ENCODE measurements around the gene FXR1.
A peak's percentile ranks its signal among the peaks of the same experiment; 100 is the strongest.
"Not testable (repeated sequence)": the region's sequence is repeated elsewhere in the genome, so short reads cannot be mapped to it uniquely, and the experiment has no call there.

Gene FXR1

DNA sequence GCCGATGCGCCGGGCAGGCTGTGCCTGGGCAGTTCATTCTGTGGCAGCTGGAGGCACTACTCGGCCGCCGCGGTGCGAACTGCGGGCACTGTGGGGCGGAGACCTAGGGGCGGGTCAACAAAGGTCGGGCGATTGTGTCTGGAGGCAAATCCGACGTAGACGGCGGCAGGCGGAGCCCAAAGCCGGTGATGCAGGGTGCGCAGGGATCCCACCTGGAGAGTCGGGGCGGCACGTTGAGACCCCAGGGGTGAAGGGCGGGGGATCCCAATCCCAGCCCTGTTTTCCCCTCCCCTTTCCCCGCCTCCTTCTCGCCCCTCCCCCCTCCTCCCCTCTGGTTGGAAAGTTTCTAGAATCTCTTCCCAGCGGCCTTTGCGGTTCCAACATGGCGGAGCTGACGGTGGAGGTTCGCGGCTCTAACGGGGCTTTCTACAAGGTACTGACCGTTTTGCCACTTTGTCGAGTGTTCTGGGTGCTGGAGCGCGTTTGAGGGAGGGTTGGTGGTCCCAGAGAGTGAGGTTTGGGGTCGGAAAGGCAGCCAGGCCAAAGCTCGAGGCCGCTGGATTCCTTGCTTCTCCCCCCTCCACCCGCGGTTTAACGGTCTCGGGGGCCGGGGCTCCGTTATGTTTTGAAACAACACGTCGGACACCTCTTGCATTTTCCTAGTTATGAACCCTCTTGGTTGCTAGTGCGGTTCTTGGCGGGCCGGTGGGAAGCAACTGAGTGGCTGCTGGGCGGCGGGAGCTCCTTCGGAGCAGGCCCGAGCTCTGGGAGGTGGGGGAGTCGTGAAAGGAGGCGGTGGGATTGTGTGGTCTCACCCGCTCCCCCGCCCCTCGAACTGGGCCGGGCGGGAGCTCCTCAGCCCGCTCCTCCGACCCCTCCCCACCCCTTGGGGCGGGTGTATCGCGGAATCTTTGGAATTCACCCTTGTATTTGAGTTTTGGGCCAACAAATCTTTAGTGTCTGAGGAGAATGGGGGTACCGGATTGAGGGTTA, at the start of gene FXR1:
TSS of gene FXR1 (plus strand) at position 367 of the 993 bp plus-strand sequence. CDS start at position 383, 16 bp downstream.
- DNase-seq = peak; percentile 97

DNA sequence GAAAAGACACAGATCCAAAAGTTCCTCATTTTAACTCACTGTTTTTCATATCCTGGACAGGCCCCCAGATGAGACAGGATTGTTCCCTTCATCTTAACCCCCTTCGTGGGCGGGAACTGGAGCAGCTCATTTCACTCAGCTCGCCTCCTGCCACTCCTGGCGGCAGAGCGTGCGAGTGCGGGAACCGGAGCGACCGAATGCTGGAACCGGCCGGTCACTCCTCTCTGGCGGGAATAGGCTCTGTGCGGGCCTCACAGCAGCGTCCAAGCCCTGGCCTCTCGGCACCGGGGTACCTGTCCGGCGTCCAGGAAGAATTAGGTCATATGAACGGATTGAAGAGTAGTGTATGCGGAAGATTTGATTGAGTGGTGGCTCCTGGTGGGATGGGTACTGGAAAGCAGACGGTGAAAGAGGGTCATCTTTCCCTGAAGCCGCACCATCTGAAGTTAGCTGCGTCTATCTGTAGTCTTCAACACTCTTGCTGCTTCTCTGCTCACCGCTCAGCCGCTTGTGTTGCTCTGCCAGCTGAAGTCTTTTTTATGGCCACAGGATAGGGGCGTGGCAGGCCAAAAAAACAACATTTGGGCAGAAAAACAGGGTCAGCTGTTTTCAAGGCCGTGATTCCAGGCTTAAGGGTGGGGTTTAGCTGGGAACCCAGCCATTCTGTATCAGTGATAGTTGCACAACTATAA, 42.3 kb upstream of the FXR1 start:
- peak; percentile 35 for DNase-seq

DNA sequence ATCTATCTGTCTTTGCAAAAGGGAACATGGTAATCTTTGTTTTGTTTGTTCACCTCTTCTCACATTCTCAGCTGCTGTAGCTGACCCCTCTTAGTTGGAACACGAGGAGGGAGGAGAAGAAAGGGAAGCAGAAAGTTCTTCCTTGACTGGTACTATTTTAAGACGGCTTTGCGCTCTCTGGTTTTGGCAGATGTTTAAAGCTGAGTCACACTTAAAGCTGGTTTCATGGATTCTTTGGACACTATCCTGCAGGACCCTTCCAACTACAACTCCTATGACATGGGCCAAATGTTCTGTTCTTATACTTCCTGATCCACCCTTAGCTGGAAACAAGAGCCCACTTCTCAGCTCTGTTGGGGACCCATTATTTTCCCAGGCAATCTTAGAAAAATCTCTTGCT, 40.6 kb upstream of the FXR1 start:
- DNase-seq = no peak

- DNase-seq = not testable (repeated sequence)
These were observed 40.0 kb upstream of the FXR1 start for GRCh38 chr3:180872430-180872829.

DNA sequence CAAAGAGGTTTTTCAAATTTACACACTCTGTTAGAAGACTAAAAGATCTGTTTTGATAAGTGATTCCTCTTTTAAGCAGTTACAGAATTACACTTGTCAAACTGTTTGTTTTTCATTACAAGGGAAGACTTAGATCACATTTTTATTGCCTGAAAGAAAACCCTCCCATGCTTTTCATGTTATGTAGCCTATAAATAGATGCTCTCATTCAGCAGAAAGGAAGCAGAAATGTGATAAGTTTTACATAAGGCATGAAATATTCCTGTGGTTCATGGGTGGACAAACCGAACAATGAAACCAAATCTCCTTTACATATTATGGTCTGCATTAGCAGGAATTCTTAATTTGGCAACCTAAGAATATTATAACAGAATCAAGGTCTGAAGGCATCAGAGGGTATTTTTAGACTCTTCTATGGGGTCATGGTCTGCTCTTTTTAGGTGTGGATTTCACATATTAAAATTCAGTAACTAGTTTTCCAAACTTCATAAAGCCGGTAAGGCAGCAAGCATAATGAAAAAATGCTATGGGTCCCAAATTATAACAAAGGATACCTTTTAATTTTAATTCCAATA, 37.3 kb upstream of the FXR1 start:
- no peak for DNase-seq

- no peak for DNase-seq
These were observed 31.2 kb upstream of the FXR1 start for GRCh38 chr3:180881065-180881801.

DNA sequence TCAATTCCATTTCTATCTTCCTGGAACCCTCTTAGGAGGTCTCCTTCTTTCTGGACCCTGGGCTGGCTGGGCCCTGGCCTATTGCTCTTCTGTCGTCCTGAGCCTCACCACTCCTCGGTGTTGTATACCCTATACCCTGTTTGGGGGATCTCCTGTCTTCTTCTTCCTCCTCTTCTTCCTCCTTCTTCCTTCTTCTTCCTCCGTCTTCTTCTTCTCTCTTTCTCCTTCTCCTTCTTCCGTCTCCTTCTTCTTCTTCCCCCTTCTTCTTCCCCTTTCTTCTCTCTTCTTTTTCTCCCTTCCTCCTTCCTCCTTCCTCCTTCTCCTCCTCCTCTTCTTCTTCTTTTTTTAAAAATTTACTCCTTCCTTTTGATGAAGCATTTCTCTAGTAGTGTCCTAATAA, 30.4 kb upstream of the FXR1 start:
- no peak for DNase-seq

- no peak for DNase-seq
These were observed 23.4 kb upstream of the FXR1 start for GRCh38 chr3:180888992-180889560.

- DNase-seq = no peak
These were observed 13.9 kb upstream of the FXR1 start for GRCh38 chr3:180898572-180898971.

DNA sequence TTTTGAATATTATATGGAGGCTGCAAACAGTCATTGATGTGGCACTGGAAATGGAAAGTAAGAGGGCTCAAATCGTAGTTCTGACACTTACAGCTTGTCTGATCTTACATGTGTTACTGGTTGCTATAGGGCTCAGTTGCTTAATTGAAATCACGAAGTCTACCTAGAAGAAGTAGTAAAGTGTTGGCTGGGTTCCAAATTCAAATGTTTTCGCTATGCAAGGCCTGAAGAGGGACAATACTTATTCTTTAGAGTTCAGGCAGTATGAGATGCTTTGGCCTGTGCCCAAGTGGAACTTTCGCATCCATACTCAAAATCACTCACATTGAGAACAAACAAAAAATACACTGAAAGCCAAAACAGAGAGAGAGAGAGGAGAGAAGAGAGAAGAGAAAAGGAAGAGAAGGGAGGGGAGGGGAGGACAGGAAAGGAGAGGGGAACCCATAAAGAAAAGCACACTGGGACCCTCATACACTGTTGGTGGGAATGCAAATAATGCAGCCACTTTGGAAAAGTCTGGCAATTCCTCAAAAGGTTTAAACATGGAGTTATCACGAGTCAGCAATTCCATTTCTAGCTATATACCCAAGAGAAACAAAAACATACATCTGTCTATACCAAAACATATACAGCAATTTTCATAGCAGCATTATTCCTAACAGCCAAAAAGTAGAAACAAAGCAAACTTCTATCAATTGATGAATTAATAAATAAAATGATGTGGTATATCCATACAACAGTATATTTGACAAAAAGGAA, 2.9 kb upstream of the FXR1 start:
- DNase-seq = no peak

DNA sequence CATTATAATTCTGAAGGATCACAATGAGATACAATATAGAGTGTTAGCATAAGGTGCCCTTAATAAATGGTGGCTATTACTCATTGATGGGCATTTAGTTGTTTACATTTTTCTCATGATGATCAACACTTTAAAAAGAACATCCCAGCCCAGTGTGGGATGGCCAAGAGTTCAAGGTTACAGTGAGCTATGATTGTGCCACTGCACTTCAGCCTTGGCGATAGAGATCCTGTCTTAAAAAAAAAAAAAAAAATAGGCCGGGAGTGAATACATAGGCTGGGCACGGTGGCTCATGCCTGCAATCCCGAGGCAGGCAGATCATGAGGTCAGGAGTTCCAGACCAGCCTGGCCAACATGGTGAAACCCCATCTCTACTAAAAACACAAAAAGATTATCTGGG, 1.6 kb upstream of the FXR1 start:
- DNase-seq = no peak

- DNase-seq = no peak
These were observed 580 bp upstream of the FXR1 start for GRCh38 chr3:180911876-180912303.

GRCh38 chr3:180913581-180914404, 1.3 kb downstream of the FXR1 start:
- DNase-seq = peak; percentile 12

DNA sequence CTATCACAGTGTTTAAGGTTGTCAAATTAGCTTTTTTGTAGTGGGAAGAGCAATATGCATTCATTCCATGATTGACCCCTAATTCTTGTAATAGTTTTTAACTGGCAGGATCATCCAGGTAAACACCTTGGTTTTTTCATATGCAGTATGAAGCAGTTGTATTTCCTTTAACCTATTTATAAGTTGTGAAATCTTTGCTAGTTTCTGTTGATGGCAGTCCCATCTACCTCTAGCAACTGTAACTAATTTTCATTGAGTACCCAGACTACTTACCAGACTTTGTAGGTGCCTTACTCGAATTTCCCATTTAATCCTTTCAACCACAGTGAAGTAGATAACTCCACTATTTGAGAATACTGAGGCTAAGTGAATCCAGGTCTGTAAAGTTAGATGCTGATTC, 6.1 kb downstream of the FXR1 start:
- DNase-seq = no peak

GRCh38 chr3:180922242-180922641, 9.8 kb downstream of the FXR1 start:
- no peak for DNase-seq

DNA sequence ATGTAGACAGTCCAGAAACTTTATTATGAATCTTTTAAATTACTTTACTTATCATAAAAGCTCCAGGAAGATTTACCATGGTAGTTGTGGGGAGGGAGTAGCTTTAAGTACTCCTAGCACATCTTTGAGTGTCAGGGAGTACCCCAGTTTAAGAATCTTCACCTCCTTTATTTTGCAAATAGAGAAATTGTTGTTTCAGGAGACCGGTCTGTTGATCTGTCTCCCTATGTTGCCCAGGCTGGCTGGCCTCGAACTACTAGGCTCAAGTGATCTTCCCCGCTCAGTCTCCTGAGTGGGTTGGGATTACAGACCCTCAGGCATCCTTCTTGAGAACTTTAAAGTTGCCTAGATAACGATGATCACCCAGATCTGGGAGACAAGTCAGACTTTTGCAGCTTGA, 11.1 kb downstream of the FXR1 start:
- DNase-seq = no peak

GRCh38 chr3:180926526-180926925, 14.1 kb downstream of the FXR1 start:
- no peak for DNase-seq

DNA sequence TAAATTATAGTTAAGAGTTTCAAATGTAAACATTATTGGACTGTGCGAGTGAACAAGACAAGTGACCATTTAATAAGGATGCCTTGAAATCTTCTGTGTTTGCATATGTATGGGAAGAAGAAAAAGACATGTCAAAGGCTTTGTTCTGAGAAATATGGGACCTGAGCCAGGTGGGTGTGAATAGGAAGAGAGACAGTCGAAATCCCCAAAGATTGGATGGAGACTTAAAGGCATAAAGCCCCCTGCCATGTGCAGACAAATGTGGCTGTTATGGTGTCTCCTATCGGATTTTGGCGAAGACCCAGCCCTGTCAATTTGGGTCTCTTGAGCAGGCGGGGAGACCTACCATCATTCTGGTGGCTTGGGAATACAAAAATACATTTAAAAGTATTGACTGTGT, 16.9 kb downstream of the FXR1 start:
- no peak for DNase-seq

DNA sequence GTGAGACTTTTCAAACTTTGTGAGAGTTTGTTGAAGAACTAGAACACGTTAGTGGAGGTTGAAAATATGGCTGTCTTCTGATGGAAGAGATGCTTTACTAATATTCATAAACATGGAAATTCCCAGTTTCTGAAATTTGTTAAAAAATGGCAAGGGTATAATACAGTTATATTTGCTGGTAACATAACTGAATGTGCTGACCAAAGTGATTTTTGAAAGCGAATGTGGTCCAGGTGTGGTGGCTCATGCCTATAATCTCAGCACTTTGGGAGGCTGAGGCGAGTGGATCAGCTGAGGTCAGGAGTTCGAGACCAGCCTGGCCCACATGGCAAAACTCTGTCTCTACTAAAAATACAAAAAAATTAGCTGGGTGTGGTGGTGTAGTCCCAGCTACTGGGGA, 18.1 kb downstream of the FXR1 start:
- DNase-seq = no peak

GRCh38 chr3:180932819-180933218, 20.3 kb downstream of the FXR1 start:
- no peak for DNase-seq

DNA sequence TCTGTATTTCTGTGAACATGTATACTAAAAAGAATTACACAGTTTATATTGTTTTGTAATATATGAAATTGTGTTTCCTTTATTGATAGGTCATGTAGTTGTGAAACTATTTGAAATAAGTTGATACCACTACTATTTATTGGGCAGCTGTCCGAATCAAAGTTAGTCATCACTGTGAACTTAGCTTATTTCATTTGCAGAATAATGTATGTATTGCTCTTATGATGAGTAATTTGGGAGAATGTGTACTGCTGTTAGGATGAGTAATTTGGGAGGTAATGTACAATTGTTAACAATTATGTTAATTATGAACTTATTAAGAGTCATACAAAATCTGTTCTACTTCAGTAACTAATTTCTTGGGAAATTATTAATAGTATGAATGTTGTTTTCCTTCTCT, 22.2 kb downstream of the FXR1 start:
- DNase-seq = no peak
